A673 (cell line): ENCODE data around the gene EYS. TPM values are rescaled to one million over a fixed set of nuclear protein-coding genes. Genes with fewer than 3 reads are reported as not detected.

Experiments
- BruUV-seq: library from RNA; stranded (reverse); fragments of 400-500 nt; replicated peaks from 2 replicates; lab custom pipeline; 2021; lab: Mats Ljungman, UMichigan
- CTCF ChIA-PET: fragments of 300-600 bp; sonication (Branson Sonifier 250); formaldehyde crosslinking; loops from one replicate; lab custom pipeline; 2022; ENCODE audit warnings: antibody characterized with exemption; lab: Charles Lee
- POLR2A ChIA-PET: fragments of 300-600 bp; sonication (Branson Sonifier 250); formaldehyde crosslinking; loops from one replicate; lab custom pipeline; 2022; ENCODE audit warnings: antibody characterized with exemption; ENCODE audit not compliant: low non-redundant PET; lab: Charles Lee
- DNase-seq: peaks from one replicate; pipeline ENCODE4 v3.0.0-alpha.2; 2015; ENCODE audit warnings: low spot score
- H3K27ac ChIP-seq: fragments of 200-600 bp; sonication (generic); 2 replicates; pipeline ENCODE4 v1.5.1; 2016; ENCODE audit warnings: mixed run types, low read depth, mild to moderate bottlenecking, mixed read lengths, antibody characterized with exemption, low read length; ENCODE audit not compliant: poor library complexity, severe bottlenecking
- H3K27me3 ChIP-seq: fragments of 200-600 bp; sonication (generic); replicated peaks from 2 replicates; pipeline ENCODE4 v1.6.1; 2017; ENCODE audit warnings: mixed run types, low read depth, mild to moderate bottlenecking, mixed read lengths, antibody characterized with exemption, low read length; ENCODE audit not compliant: insufficient read depth, poor library complexity
- H3K36me3 ChIP-seq: fragments of 200-600 bp; sonication (generic); 2 replicates; pipeline ENCODE4 v1.6.1; 2016; ENCODE audit warnings: mixed run types, mild to moderate bottlenecking, mixed read lengths, antibody characterized with exemption, low read length; ENCODE audit not compliant: insufficient read depth, poor library complexity, severe bottlenecking
- H3K4me1 ChIP-seq: fragments of 200-600 bp; sonication (generic); 2 replicates; pipeline ENCODE4 v1.6.1; 2017; ENCODE audit warnings: mixed run types, mild to moderate bottlenecking, mixed read lengths, antibody characterized with exemption, low read length; ENCODE audit not compliant: insufficient read depth, poor library complexity, severe bottlenecking
- H3K4me3 ChIP-seq: fragments of 200-600 bp; sonication (generic); 2 replicates; pipeline ENCODE4 v1.5.1; 2016; ENCODE audit warnings: low read depth, mixed run types, mild to moderate bottlenecking, mixed read lengths, low read length; ENCODE audit not compliant: poor library complexity, severe bottlenecking
- H3K9me3 ChIP-seq: fragments of 200-600 bp; sonication (generic); 2 replicates; pipeline ENCODE4 v1.6.1; 2016; ENCODE audit warnings: mixed run types, low read depth, mild to moderate bottlenecking, mixed read lengths, antibody characterized with exemption, low read length; ENCODE audit not compliant: poor library complexity, severe bottlenecking
- EZH2 ChIP-seq: fragments of 200-600 bp; sonication (generic); IDR thresholded peaks from 2 replicates; pipeline ENCODE4 v1.6.1; 2017; ENCODE audit warnings: borderline replicate concordance, low read depth, mild to moderate bottlenecking, mixed read lengths, antibody characterized with exemption, low read length; ENCODE audit not compliant: poor library complexity, severe bottlenecking
- intact Hi-C: fragments of 100-400 bp; cut with micrococcal nuclease; formaldehyde crosslinking; loops from one replicate; pipeline ENCODE4 v1.10.0; 2022; ENCODE audit not compliant: unreplicated experiment
- total RNA-seq: library from RNA; stranded (reverse); gene quantifications from 2 replicates; pipeline ENCODE4 v1.2.3, GENCODE V29; 2021
- TF ChIP-seq, protein P1 (sequence below): fragments of 300-800, 200-600 bp; sonication (generic); conservative IDR thresholded peaks from 2 replicates; pipeline ENCODE4 v1.5.1; 2017; ENCODE audit warnings: low read depth, mild to moderate bottlenecking, antibody characterized with exemption, low read length, moderate library complexity, mixed read lengths

EYS gene
- total RNA-seq, 1 experiment from 2014 or later = 0.47 TPM

- TF ChIP-seq, protein P1, sequence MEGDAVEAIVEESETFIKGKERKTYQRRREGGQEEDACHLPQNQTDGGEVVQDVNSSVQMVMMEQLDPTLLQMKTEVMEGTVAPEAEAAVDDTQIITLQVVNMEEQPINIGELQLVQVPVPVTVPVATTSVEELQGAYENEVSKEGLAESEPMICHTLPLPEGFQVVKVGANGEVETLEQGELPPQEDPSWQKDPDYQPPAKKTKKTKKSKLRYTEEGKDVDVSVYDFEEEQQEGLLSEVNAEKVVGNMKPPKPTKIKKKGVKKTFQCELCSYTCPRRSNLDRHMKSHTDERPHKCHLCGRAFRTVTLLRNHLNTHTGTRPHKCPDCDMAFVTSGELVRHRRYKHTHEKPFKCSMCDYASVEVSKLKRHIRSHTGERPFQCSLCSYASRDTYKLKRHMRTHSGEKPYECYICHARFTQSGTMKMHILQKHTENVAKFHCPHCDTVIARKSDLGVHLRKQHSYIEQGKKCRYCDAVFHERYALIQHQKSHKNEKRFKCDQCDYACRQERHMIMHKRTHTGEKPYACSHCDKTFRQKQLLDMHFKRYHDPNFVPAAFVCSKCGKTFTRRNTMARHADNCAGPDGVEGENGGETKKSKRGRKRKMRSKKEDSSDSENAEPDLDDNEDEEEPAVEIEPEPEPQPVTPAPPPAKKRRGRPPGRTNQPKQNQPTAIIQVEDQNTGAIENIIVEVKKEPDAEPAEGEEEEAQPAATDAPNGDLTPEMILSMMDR = no peak
- TF ChIP-seq EZH2 = no peak
- DNase-seq = no peak
- BruUV-seq = no TSS peak
- POLR2A ChIA-PET = no interaction called here
- H3K9me3 ChIP-seq = no peaks in the 10 kb centered on the region
- no peaks in the 10 kb centered on the region for H3K4me1 ChIP-seq
- intact Hi-C loops = no loop called here
- H3K36me3 ChIP-seq = no peaks in the 10 kb centered on the region
- CTCF ChIA-PET = no interaction called here
- H3K27ac ChIP-seq = no peak overlapping the region
- H3K4me3 ChIP-seq = no peak overlapping the region
- no peaks in the 10 kb centered on the region for H3K27me3 ChIP-seq
Measured at GRCh38 chr6:64254558-64254957, 1452.5 kb downstream of the EYS start.

GRCh38 chr6:64252256-64252655 lies 1454.8 kb downstream of the EYS start:
- no TSS peak for BruUV-seq
- H3K9me3 ChIP-seq = no peaks in the 10 kb centered on the region
- H3K4me3 ChIP-seq = no peak overlapping the region
- H3K4me1 ChIP-seq = no peaks in the 10 kb centered on the region
- ChIA-PET CTCF (no interaction called here), POLR2A (no interaction called here)
- H3K27me3 ChIP-seq = no peaks in the 10 kb centered on the region
- H3K36me3 ChIP-seq = no peaks in the 10 kb centered on the region
- intact Hi-C loops = no loop called here
- no peak overlapping the region for H3K27ac ChIP-seq
- DNase-seq = no peak
- TF ChIP-seq, protein P1 = no peak
- no peak for TF ChIP-seq EZH2

DNA sequence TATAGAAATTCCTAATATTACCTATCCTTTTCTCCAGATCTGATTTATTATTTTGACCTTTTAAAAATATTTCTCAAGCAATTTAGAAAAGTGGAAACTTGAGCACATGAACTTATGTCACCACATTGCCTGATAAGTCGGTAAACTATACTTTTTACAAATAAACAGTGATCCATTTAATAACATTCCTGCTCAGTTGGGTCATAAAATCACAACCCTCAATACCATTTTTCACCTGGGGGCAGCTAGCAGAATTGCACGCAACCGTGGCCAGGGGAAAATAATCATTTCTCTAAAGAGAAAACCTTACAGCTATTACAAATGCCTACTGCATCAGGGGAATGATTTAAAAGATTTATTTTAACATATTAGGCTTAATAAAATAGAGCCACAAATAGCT lies 1456.9 kb downstream of the EYS start:
- H3K27ac ChIP-seq = no peak overlapping the region
- ChIA-PET CTCF (no interaction called here), POLR2A (no interaction called here)
- no peak overlapping the region for H3K4me3 ChIP-seq
- no peaks in the 10 kb centered on the region for H3K36me3 ChIP-seq
- intact Hi-C loops = no loop called here
- no TSS peak for BruUV-seq
- H3K9me3 ChIP-seq = peaks cover 4% of the 10 kb centered on the region
- no peaks in the 10 kb centered on the region for H3K27me3 ChIP-seq
- DNase-seq = no peak
- TF ChIP-seq, protein P1 = no peak
- TF ChIP-seq EZH2 = no peak
- no peaks in the 10 kb centered on the region for H3K4me1 ChIP-seq
